ENCODE results near the gene PPP1R16B.

PPP1R16B gene

DNA sequence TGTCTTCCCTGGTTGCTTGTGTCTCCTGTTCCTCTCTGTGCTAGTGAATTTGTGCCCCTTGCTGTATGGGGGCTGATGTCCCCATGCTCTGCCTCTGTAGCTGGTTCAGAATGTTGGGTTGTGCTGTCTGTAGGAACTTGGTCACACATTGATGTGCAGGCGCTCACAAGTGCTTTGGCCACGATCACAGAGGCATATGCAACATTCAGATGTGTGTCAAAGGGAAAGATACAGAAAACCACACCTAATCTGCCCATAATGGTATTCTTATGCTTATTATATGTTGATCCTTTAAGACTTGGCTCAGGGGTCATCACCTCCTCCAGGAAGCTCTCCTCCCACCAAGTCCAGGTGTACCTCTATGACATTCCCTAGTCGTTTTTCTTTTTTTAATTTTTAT, 139.5 kb downstream of the PPP1R16B start (continued):
- TF ChIP-seq, protein P1, sequence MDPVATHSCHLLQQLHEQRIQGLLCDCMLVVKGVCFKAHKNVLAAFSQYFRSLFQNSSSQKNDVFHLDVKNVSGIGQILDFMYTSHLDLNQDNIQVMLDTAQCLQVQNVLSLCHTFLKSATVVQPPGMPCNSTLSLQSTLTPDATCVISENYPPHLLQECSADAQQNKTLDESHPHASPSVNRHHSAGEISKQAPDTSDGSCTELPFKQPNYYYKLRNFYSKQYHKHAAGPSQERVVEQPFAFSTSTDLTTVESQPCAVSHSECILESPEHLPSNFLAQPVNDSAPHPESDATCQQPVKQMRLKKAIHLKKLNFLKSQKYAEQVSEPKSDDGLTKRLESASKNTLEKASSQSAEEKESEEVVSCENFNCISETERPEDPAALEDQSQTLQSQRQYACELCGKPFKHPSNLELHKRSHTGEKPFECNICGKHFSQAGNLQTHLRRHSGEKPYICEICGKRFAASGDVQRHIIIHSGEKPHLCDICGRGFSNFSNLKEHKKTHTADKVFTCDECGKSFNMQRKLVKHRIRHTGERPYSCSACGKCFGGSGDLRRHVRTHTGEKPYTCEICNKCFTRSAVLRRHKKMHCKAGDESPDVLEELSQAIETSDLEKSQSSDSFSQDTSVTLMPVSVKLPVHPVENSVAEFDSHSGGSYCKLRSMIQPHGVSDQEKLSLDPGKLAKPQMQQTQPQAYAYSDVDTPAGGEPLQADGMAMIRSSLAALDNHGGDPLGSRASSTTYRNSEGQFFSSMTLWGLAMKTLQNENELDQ (tag by site-specific recombination; IDR thresholded peaks at IDR 0.05; ENCODE audit: low read depth) = no peak

DNA sequence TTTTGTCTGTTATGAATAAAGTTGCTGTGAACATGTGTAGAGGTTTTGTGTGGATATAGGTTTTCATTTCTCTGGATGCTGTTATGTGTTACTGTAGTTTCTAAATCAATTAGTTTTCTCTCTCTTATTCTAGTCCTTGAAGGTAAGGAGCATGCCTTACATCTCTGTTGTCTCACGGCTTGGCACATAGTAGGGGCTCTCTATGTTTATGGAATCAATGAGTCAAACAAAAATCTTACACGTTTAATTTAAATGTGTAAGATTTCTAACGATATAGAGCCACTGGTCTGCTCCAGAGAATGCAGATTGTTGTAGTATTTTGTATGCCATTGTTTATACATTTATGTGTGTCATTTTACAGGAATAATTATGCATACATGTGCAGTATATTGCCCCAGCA, 141.3 kb downstream of the PPP1R16B start:
- POLR2A ChIA-PET = no interaction called here
- Histone ChIP-seq H3K4me1 (ENCODE audit: control insufficient read depth, insufficient read depth, low read length) (no peaks in the 10 kb centered on the region), H3K4me3 (ENCODE audit: low read depth, low read length) (no peak overlapping the region), H3K36me3 (ENCODE audit: control insufficient read depth in 2 of 2, insufficient read depth in 1 of 2, low read length in 2 of 2) (peaks cover 27 to 92% of the 10 kb centered on the region in 2 experiments), H3K27ac (ENCODE audit: extremely low read depth, low read depth, low read length) (no peak overlapping the region), H3K9me3 (ENCODE audit: control insufficient read depth, insufficient read depth, low read depth, low read length) (no peaks in the 10 kb centered on the region)
- CTCF ChIA-PET = no interaction called here
- no peak for TF ChIP-seq ZBTB21 (tag by site-specific recombination; IDR thresholded peaks at IDR 0.05)
- TF ChIP-seq, protein P2, sequence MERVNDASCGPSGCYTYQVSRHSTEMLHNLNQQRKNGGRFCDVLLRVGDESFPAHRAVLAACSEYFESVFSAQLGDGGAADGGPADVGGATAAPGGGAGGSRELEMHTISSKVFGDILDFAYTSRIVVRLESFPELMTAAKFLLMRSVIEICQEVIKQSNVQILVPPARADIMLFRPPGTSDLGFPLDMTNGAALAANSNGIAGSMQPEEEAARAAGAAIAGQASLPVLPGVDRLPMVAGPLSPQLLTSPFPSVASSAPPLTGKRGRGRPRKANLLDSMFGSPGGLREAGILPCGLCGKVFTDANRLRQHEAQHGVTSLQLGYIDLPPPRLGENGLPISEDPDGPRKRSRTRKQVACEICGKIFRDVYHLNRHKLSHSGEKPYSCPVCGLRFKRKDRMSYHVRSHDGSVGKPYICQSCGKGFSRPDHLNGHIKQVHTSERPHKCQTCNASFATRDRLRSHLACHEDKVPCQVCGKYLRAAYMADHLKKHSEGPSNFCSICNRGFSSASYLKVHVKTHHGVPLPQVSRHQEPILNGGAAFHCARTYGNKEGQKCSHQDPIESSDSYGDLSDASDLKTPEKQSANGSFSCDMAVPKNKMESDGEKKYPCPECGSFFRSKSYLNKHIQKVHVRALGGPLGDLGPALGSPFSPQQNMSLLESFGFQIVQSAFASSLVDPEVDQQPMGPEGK (tag by site-specific recombination; IDR thresholded peaks at IDR 0.05) = no peak
- no peak for TF ChIP-seq BCL11A (tag by site-specific recombination; IDR thresholded peaks at IDR 0.05; ENCODE audit: low read depth)
- TF ChIP-seq ZNF585B (tag by site-specific recombination; IDR thresholded peaks at IDR 0.05) = no peak
- TF ChIP-seq ZNF768 (tag by site-specific recombination; IDR thresholded peaks at IDR 0.05) = no peak
- TF ChIP-seq, protein P3, sequence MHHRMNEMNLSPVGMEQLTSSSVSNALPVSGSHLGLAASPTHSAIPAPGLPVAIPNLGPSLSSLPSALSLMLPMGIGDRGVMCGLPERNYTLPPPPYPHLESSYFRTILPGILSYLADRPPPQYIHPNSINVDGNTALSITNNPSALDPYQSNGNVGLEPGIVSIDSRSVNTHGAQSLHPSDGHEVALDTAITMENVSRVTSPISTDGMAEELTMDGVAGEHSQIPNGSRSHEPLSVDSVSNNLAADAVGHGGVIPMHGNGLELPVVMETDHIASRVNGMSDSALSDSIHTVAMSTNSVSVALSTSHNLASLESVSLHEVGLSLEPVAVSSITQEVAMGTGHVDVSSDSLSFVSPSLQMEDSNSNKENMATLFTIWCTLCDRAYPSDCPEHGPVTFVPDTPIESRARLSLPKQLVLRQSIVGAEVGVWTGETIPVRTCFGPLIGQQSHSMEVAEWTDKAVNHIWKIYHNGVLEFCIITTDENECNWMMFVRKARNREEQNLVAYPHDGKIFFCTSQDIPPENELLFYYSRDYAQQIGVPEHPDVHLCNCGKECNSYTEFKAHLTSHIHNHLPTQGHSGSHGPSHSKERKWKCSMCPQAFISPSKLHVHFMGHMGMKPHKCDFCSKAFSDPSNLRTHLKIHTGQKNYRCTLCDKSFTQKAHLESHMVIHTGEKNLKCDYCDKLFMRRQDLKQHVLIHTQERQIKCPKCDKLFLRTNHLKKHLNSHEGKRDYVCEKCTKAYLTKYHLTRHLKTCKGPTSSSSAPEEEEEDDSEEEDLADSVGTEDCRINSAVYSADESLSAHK (tag by site-specific recombination; IDR thresholded peaks at IDR 0.05) = no peak
- TF ChIP-seq, protein P4, sequence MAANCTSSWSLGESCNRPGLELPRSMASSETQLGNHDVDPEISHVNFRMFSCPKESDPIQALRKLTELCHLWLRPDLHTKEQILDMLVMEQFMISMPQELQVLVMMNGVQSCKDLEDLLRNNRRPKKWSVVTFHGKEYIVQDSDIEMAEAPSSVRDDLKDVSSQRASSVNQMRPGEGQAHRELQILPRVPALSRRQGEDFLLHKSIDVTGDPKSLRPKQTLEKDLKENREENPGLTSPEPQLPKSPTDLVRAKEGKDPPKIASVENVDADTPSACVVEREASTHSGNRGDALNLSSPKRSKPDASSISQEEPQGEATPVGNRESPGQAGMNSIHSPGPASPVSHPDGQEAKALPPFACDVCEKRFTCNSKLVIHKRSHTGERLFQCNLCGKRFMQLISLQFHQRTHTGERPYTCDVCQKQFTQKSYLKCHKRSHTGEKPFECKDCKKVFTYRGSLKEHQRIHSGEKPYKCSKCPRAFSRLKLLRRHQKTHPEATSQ (tag by site-specific recombination; IDR thresholded peaks at IDR 0.05) = no peak
- no peak for TF ChIP-seq ZNF350 (tag by site-specific recombination; IDR thresholded peaks at IDR 0.05)
- TF ChIP-seq KLF1 (tag by site-specific recombination; IDR thresholded peaks at IDR 0.05) = no peak
- TF ChIP-seq ZNF623 (tag by site-specific recombination; IDR thresholded peaks at IDR 0.05) = no peak
- no peak for TF ChIP-seq ZNF76 (tag by site-specific recombination; IDR thresholded peaks at IDR 0.05; ENCODE audit: borderline replicate concordance, low read depth)
- TF ChIP-seq ZNF19 (tag by site-specific recombination; IDR thresholded peaks at IDR 0.05; ENCODE audit: low read depth) = no peak
- TF ChIP-seq MZF1 (tag by site-specific recombination; IDR thresholded peaks at IDR 0.05; ENCODE audit: borderline replicate concordance) = no peak
- no peak for TF ChIP-seq ZNF157 (tag by site-specific recombination; IDR thresholded peaks at IDR 0.05)

DNA sequence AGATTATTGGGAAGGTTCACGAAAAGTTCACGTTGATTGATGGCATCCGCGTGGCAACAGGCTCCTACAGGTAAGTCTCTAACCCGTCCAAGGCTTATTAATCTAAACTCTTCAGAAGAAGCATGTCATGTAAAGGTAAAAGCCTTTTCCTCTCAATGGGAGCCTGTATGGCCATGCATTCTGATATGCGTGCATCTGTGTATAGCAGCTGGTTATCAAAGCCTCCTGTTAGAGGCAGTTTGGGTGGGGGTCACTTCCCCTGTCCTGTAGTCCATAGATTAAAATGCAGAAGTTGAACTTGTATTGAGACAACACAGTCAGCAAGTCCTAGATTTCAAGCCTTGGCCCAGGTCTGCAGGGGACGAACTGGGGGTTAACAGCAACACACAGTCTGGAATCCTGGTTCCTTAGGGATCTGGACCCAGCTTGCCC, 142.4 kb downstream of the PPP1R16B start:
- no peak for TF ChIP-seq KLF7 (tag by site-specific recombination; IDR thresholded peaks at IDR 0.05; ENCODE audit: borderline replicate concordance)
- TF ChIP-seq ZNF37A (tag by site-specific recombination; IDR thresholded peaks at IDR 0.05) = no peak
- H3K9me3 ChIP-seq (ENCODE audit: control insufficient read depth, insufficient read depth, low read depth, low read length) = no peaks in the 10 kb centered on the region
- no peak overlapping the region for H3K27ac ChIP-seq (ENCODE audit: extremely low read depth, low read depth, low read length)
- H3K36me3 ChIP-seq (ENCODE audit: control insufficient read depth in 2 of 2, insufficient read depth in 1 of 2, low read length in 2 of 2) = peaks cover 29 to 91% of the 10 kb centered on the region in 2 experiments
- ChIA-PET CTCF (interaction anchor here (0.7 kb wide), 1 partner anchor 763 kb away, joined by 3 read pairs; no protein-coding TSS in a partner anchor), POLR2A (no interaction called here)
- H3K4me3 ChIP-seq (ENCODE audit: low read depth, low read length) = no peak overlapping the region
- no peaks in the 10 kb centered on the region for H3K4me1 ChIP-seq (ENCODE audit: control insufficient read depth, insufficient read depth, low read length)
